ENCODE measurements around the gene HOXC9. TPM values are rescaled to one million over a fixed set of nuclear protein-coding genes. Genes with fewer than 3 reads are reported as not detected.

HOXC9 gene
- total and polyA plus RNA-seq, 2 of the 4 experiments (the other 2 are of a cell fraction) = 0.26 TPM; not detected in 1

DNA sequence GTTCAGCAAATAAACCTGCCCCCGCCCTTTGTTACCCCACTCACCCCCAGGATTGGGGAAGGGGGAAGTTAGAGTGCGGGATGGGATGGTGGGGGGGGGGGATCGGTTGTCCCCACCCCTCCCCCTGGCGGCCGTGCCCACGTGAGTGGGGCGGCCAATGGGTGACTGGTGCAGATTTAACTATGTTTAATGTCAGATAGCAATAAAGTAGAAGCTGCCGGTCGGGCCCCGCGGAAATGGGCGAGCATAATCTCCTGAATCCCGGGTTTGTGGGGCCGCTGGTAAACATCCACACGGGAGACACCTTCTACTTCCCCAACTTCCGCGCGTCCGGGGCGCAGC is 45.3 kb upstream of the HOXC9 start, which contains the start of gene HOXC12:
TSS of gene HOXC12 (plus strand) at position 210 of the 342 bp plus-strand sequence. CDS start at position 237, 27 bp downstream.
- in situ Hi-C loops (cut with MboI; ENCODE audit: low sequenced_read_pairs) (no loop called here), dilution Hi-C loops (cut with HindIII; ENCODE audit: low sequenced_read_pairs, unreplicated experiment) (no loop called here), intact Hi-C loops (cut with micrococcal nuclease) (no loop called here)
- Histone ChIP-seq H4K8ac (ENCODE audit: low read depth in 2 of 2, low read length in 2 of 2) (no peak within 1 kb of the TSS), H3K9me3 (ENCODE audit: control insufficient read depth, insufficient read depth, low read length) (peaks cover 2% of the 10 kb centered on the region), H2BK120ac (ENCODE audit: low read depth, low read length) (no peak within 1 kb of the TSS), H2BK5ac (ENCODE audit: low read depth, low read length, poor library complexity, severe bottlenecking) (no peak within 1 kb of the TSS), H3K18ac (ENCODE audit: low read depth, low read length) (no peak within 1 kb of the TSS), H3K36me3 (ENCODE audit: control insufficient read depth, insufficient read depth, low read length) (no peaks in the 10 kb centered on the region), H2BK15ac (ENCODE audit: low read depth, low read length) (no peak within 1 kb of the TSS), H3K14ac (replicated peaks; ENCODE audit: low read depth, low read length) (no peak within 1 kb of the TSS), H2AK5ac (ENCODE audit: low read depth, low read length) (no peak within 1 kb of the TSS), H3K4me1 (ENCODE audit: control insufficient read depth, insufficient read depth, low read length) (no peaks in the 10 kb centered on the region), H4K91ac (ENCODE audit: insufficient read depth, low read depth, low read length) (no peak within 1 kb of the TSS), H3K56ac (ENCODE audit: extremely low read depth, insufficient read depth, low read length) (no peak within 1 kb of the TSS), H3K27ac (ENCODE audit: insufficient read depth, low read length) (no peak within 1 kb of the TSS), H3K23ac (ENCODE audit: low read depth, low read length) (no peak within 1 kb of the TSS), H4K20me1 (ENCODE audit: insufficient read depth, low read length) (no peaks in the 10 kb centered on the region), H3K4me2 (ENCODE audit: low read depth, low read length) (no peak within 1 kb of the TSS), H3K79me1 (ENCODE audit: low read depth in 1 of 2, low read length in 2 of 2) (no peaks in the 10 kb centered on the region), H2AFZ (replicated peaks; ENCODE audit: low read length, poor library complexity) (no peak within 1 kb of the TSS), H3K27me3 (ENCODE audit: control insufficient read depth, insufficient read depth, low read length) (peaks cover 96% of the 10 kb centered on the region), H2AK9ac (replicated peaks; ENCODE audit: low read depth, low read length, poor library complexity) (no peak within 1 kb of the TSS), H3K9ac (ENCODE audit: low read depth, low read length) (no peak within 1 kb of the TSS), H4K5ac (ENCODE audit: low read depth, low read length) (no peak within 1 kb of the TSS), H2BK20ac (ENCODE audit: low read depth, low read length) (no peak within 1 kb of the TSS), H3K4me3 (ENCODE audit: insufficient read depth, low read depth, low read length) (no peak within 1 kb of the TSS), H3K9me1 (ENCODE audit: insufficient read depth, low read length) (no peaks in the 10 kb centered on the region), H3K4ac (ENCODE audit: low read depth, low read length) (no peak within 1 kb of the TSS)
- 0% methylated on average over 1 of the region's 20 CpGs; no CpG with 5 or more reads in 1 of the 2 experiments for WGBS, 2 experiments (ENCODE audit: extremely low coverage in 2 of 2, insufficient read length in 1 of 2)
- ATAC-seq (ENCODE audit: low read depth) (no peak), DNase-seq (no peak)
- no TSS peak for BruUV-seq (replicated peaks)
- ChIA-PET CTCF (interaction anchor here (0.9 kb wide), 1 partner anchor 163 kb away, joined by 3 read pairs; no protein-coding TSS in a partner anchor), POLR2A (ENCODE audit: unreplicated experiment) (no interaction called here)
- TF ChIP-seq, protein P1, sequence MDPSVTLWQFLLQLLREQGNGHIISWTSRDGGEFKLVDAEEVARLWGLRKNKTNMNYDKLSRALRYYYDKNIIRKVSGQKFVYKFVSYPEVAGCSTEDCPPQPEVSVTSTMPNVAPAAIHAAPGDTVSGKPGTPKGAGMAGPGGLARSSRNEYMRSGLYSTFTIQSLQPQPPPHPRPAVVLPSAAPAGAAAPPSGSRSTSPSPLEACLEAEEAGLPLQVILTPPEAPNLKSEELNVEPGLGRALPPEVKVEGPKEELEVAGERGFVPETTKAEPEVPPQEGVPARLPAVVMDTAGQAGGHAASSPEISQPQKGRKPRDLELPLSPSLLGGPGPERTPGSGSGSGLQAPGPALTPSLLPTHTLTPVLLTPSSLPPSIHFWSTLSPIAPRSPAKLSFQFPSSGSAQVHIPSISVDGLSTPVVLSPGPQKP (IDR thresholded peaks at IDR 0.05; ENCODE audit: borderline replicate concordance, low read depth, low read length) = no peak
- no peak for TF ChIP-seq NFE2L2 (IDR thresholded peaks at IDR 0.05; ENCODE audit: low read depth, low read length)
- TF ChIP-seq, protein P2, sequence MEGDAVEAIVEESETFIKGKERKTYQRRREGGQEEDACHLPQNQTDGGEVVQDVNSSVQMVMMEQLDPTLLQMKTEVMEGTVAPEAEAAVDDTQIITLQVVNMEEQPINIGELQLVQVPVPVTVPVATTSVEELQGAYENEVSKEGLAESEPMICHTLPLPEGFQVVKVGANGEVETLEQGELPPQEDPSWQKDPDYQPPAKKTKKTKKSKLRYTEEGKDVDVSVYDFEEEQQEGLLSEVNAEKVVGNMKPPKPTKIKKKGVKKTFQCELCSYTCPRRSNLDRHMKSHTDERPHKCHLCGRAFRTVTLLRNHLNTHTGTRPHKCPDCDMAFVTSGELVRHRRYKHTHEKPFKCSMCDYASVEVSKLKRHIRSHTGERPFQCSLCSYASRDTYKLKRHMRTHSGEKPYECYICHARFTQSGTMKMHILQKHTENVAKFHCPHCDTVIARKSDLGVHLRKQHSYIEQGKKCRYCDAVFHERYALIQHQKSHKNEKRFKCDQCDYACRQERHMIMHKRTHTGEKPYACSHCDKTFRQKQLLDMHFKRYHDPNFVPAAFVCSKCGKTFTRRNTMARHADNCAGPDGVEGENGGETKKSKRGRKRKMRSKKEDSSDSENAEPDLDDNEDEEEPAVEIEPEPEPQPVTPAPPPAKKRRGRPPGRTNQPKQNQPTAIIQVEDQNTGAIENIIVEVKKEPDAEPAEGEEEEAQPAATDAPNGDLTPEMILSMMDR (conservative IDR thresholded peaks at IDR 0.05; ENCODE audit: low read depth, low read length) = no peak
- TF ChIP-seq MAFK (IDR thresholded peaks at IDR 0.05; ENCODE audit: low read depth, low read length) = no peak
- TF ChIP-seq RCOR1 (IDR thresholded peaks at IDR 0.05; ENCODE audit: insufficient replicate concordance, low read length) = no peak
- no peak for TF ChIP-seq FOS (IDR thresholded peaks at IDR 0.05; ENCODE audit: low read depth, low read length)
- TF ChIP-seq, protein P3, sequence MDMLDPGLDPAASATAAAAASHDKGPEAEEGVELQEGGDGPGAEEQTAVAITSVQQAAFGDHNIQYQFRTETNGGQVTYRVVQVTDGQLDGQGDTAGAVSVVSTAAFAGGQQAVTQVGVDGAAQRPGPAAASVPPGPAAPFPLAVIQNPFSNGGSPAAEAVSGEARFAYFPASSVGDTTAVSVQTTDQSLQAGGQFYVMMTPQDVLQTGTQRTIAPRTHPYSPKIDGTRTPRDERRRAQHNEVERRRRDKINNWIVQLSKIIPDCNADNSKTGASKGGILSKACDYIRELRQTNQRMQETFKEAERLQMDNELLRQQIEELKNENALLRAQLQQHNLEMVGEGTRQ (IDR thresholded peaks at IDR 0.05; ENCODE audit: low read depth, low read length) = no peak
- no peak for TF ChIP-seq BHLHE40 (IDR thresholded peaks at IDR 0.05; ENCODE audit: low read depth, low read length)
- no peak for TF ChIP-seq MAZ (IDR thresholded peaks at IDR 0.05; ENCODE audit: borderline replicate concordance, low read depth, low read length)
- TF ChIP-seq MXI1 (IDR thresholded peaks at IDR 0.05; ENCODE audit: borderline replicate concordance, low read depth, low read length) = no peak
- no peak for TF ChIP-seq RFX5 (IDR thresholded peaks at IDR 0.05; ENCODE audit: low read depth, low read length)
- TF ChIP-seq CEBPB (IDR thresholded peaks at IDR 0.05; ENCODE audit: low read depth, low read length) = no peak
- TF ChIP-seq POLR2A (IDR thresholded peaks at IDR 0.05; ENCODE audit: low read depth, low read length) = no peak
- TF ChIP-seq RAD21 (IDR thresholded peaks at IDR 0.05; ENCODE audit: low read length) = no peak
- TF ChIP-seq CHD1 (IDR thresholded peaks at IDR 0.05; ENCODE audit: low read depth, low read length) = no peak
- TF ChIP-seq SMC3 (IDR thresholded peaks at IDR 0.05; ENCODE audit: low read depth, low read length) = no peak
